HG03095 (cell line): Measurements from ENCODE around the gene LDLR.
"Not testable (repeated sequence)": the region's sequence is repeated elsewhere in the genome, so short reads cannot be mapped to it uniquely, and the experiment has no call there.

Experiments
- ATAC-seq: cut with Tn5 transposase; IDR thresholded peaks from one replicate; pipeline ENCODE4 v1.9.1; 2021; ENCODE audit warnings: moderate library complexity; ENCODE audit not compliant: unreplicated experiment

LDLR gene

GRCh38 chr19:11138601-11139300 lies 49.5 kb downstream of the LDLR start:
- ATAC-seq, result no peak

DNA sequence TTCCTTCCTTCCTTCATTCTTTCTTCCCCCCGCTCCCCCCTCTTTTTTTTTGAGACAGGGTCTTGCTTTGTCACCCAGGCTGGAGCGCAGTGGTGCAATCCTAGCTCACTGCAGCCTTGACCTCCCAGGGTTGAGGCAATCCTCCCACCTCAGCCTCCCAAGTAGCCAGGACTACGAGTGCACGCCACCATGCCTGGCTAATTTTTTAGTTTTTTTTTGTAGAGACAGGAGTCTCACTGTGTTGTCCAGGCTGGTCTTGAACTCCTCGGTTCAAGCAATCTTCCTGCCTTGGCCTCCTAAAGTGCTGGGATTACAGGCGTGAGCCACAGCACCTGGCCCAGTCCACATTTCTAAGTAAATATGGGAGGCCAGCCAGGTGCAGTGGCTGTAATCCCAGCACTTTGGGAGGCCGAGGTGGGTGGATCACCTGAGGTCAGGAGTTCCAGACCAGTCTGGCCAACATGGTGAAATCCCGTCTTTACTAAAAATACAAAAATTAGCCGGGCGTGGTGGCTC lies 50.8 kb downstream of the LDLR start:
- not testable (repeated sequence) for ATAC-seq

- no peak for ATAC-seq
Observed at GRCh38 chr19:11140896-11141295, 51.6 kb downstream of the LDLR start.

- no peak for ATAC-seq
Observed at GRCh38 chr19:11141937-11142527, 52.8 kb downstream of the LDLR start.

DNA sequence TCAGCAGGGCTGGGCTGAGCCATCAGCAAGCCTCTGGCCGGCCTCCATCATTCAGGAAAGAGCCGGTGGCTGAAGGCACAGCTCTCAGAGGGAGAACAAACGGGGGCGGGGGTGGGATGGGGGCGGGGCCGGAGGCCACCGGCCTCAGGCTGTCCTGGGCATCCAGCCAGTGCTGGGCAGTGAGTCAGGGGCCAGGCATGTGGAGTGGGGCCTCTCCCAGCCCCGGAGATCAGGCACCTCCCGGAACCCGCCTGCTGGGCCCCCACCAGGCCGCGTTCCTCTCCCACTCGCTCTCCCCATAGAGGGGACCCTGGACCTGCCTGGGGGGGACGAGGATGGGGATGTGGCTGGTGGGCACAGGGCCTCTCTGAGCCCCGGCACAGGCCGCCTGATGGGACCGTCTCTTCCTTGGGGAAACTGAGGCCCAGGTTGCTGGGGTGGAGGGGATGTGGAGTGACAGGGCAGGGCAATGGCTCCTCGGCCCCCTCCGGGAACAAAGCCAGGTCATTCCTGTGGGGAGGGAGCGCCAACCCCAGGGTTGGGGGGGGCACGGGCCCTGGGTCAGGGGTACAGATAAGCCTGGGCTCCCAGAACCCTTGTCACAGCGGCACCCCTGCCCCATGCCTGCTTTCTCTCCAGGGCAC lies 53.4 kb downstream of the LDLR start:
- ATAC-seq, result no peak

GRCh38 chr19:11145536-11145924 lies 56.3 kb downstream of the LDLR start:
- ATAC-seq, result no peak

- no peak for ATAC-seq
Observed at GRCh38 chr19:11148001-11148400, 58.7 kb downstream of the LDLR start.

- ATAC-seq, result no peak
Observed at GRCh38 chr19:11151181-11151580, 61.9 kb downstream of the LDLR start.

- ATAC-seq, result no peak
Observed at GRCh38 chr19:11152318-11153062, 63.2 kb downstream of the LDLR start.

DNA sequence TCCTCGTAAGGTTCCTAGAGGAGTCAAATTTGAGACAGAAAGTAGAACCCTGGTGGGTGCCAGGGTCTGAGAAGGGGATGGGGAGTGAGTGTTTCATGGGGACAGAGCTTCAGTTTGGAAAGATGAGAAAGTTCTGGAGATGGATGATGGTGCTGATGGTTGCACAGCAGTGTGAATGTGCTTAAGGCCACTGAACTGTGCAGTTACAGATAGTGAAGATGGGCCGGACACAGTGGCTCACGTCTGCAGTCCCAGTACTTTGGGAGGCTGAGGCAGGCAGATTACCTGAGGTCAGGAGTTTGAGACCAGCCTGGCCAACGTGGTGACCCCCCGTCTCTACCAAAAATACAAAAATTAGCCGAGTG lies 65.4 kb downstream of the LDLR start:
- ATAC-seq, result no peak

GRCh38 chr19:11155373-11156120 lies 66.3 kb downstream of the LDLR start, which contains the start of gene SPC24:
SPC24 (minus strand) TSS chr19:11155782; CDS start chr19:11155776, 6 bp downstream.
- ATAC-seq, result peak; percentile 94

DNA sequence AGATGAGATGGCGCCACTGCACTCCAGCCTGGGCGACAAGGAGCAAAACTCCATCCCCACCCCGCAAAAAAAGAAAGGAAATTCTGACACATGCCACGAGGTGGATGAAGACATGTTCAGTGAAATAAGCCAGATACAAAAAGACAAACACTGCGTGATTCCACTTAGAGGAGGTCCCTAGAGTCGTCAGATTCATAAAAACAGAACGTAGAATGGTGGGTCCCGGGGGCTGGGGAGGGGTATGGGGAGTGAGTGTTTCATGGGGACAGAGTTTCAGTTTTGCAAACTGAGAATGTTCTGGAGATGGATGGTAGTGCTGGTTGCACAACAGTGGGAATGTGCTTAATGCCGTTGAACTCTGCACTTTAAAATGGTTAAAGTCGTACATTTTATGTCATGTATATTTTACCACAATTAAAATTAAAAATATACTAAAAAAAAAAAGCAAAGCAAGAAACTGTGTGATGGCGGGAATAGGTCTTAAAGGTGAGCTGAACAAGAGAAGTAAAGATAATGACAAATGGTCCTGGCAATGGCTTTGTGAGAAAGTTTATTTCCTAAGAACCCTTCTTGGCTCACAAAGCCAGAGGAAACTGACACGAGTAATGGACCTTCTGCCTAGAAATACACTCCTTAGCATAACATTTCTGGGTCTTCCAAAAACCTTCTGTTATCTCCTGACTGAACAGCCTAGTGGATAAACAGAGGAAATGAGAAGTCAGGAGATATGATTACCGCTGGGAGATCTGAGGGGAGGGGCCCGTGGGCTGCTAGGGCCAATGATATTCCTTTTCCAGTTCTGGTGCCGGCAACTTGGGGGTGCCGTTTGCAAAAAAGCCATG lies 70.6 kb downstream of the LDLR start:
- no peak for ATAC-seq

DNA sequence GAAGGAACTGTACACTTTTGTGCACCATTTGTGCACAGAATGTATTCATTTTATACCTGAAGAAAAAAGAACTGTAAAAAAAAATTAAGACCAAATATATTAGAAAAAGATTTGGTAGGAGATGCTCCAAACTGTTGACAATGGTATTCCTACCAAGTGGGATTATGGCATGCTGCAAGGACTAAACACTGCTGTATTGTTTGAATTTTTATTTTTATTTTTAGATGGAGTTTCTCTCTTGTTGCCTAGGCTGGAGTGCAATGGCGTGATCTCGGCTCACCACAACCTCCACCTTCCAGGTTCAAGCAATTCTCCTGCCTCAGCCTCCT lies 71.1 kb downstream of the LDLR start:
- ATAC-seq, result not testable (repeated sequence)

DNA sequence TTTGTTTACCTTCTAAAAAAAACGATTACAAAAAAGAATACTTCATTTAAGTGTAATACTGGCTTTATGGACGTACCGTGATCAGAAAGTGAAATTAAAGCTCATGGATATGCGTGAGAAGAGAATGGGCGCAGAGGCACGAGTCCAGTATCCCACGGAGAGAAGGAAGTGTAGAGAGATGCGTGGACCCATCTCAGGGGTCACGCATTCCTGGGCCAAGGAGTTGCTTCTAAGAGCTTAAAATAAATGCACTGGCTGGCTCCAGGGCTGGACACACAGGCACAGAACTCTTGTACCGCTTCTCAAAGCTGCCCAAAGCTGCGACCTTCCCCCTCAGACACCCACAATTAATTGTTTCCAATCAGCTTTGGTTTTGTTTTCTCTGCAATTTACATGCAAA lies 75.0 kb downstream of the LDLR start:
- ATAC-seq, result no peak

DNA sequence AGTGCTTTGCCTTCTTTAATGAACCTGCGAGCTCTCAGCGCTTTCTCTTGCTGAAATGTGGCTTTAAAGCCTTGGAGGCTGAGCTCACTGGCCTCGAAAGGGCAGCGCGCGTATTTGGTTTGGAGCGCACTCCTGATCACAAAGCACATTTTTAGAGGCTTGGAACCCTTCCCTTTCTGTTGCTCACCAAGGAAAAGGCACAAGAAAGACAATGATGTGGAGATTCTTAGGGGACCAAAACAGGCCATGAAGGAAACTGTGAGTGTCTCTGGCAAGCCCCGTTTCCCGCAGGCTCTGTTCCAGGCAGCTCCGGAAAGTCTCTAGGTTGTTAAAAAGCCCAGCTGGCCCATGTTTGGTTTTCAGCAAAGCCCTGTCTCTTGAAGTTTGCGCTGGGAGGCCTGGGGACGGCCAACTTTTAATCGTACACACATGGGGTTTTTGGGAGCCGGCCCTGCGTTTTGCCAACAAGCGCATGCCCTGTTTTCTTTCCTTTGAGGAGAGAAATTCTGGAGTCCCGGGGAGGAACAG lies 75.7 kb downstream of the LDLR start:
- ATAC-seq, result no peak

GRCh38 chr19:11165486-11166030 lies 76.3 kb downstream of the LDLR start:
- no peak for ATAC-seq

GRCh38 chr19:11166281-11167142 lies 77.2 kb downstream of the LDLR start:
- no peak for ATAC-seq

GRCh38 chr19:11168568-11168967 lies 79.3 kb downstream of the LDLR start:
- ATAC-seq, result no peak
